ENCODE results near the gene OLFML2A. TPM values are rescaled to one million over a fixed set of nuclear protein-coding genes. Genes with fewer than 3 reads are reported as not detected.

The OLFML2A gene
- total and polyA plus RNA-seq, 2 donors, result 2.9 to 3.1 TPM

DNA sequence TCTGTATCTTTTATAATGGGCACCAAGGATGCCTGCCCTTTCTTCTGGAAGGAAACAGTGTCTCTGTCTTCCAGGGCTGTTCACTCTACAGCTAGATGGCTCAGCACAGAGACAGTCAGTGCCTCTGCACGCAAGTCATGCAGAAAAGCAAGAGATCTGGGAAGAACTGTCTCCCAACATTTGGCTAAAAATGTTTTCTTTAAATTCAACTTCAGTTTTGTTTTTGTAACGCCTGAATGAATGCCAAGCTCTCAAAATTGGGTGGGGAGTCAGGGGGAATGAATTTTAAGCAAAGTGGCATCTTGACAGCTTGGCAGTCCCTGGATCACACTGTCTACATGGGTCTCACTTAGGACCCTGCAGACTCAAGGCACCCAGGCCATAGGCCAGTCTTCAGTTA, 12.6 kb downstream of the OLFML2A start:
- 97% methylated on average over 2 of the region's 2 CpGs for WGBS
- Histone ChIP-seq H3K4me1 (ENCODE audit: control insufficient read depth in 2 of 2, insufficient read depth in 2 of 2, low read length in 2 of 2) (no peaks in the 10 kb centered on the region), H3K4me3 (ENCODE audit: low read length in 2 of 2) (no peak overlapping the region), H3K36me3 (ENCODE audit: control insufficient read depth in 2 of 2, insufficient read depth in 2 of 2, low read length in 1 of 2) (no peaks in the 10 kb centered on the region), H3K27me3 (ENCODE audit: control insufficient read depth in 2 of 2, insufficient read depth in 1 of 2, low read length in 1 of 2) (peaks cover 0 to 10% of the 10 kb centered on the region in 2 donors), H3K27ac (ENCODE audit: low read depth in 1 of 2, low read length in 1 of 2) (no peak overlapping the region), H3K9me3 (ENCODE audit: control insufficient read depth in 2 of 2, insufficient read depth in 1 of 2, low read length in 1 of 2) (no peaks in the 10 kb centered on the region)
- no peak for DNase-seq (ENCODE audit: low read depth in 6 of 9, low spot score in 9 of 9)

DNA sequence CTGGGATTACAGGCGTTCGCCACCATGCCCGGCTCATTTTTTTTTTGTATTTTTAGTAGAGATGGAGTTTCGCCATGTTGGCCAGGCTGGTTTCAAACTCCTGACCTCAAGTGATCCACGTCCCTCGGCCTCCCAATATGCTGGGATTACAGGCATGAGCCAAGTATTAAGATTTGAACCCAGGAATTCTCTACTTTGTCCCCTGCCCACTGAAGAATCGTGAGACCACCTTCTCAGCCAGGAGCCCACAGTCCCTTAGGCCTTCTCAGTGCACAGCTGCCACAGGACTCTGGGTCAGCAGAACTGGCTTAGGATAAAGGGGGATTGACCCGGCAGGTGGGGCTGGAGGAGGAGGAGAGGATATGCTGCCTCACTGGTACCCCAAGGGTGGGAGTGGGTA, 13.4 kb downstream of the OLFML2A start:
- Histone ChIP-seq H3K4me3 (ENCODE audit: low read length in 2 of 2) (no peak overlapping the region), H3K4me1 (ENCODE audit: control insufficient read depth in 2 of 2, insufficient read depth in 2 of 2, low read length in 2 of 2) (no peaks in the 10 kb centered on the region), H3K36me3 (ENCODE audit: control insufficient read depth in 2 of 2, insufficient read depth in 2 of 2, low read length in 1 of 2) (no peaks in the 10 kb centered on the region), H3K9me3 (ENCODE audit: control insufficient read depth in 2 of 2, insufficient read depth in 1 of 2, low read length in 1 of 2) (no peaks in the 10 kb centered on the region), H3K27me3 (ENCODE audit: control insufficient read depth in 2 of 2, insufficient read depth in 1 of 2, low read length in 1 of 2) (peaks cover 0 to 10% of the 10 kb centered on the region in 2 donors), H3K27ac (ENCODE audit: low read depth in 1 of 2, low read length in 1 of 2) (no peak overlapping the region)
- DNase-seq (ENCODE audit: low read depth in 6 of 9, low spot score in 9 of 9), result no peak
- WGBS, result 96% methylated on average over 8 of the region's 8 CpGs

DNA sequence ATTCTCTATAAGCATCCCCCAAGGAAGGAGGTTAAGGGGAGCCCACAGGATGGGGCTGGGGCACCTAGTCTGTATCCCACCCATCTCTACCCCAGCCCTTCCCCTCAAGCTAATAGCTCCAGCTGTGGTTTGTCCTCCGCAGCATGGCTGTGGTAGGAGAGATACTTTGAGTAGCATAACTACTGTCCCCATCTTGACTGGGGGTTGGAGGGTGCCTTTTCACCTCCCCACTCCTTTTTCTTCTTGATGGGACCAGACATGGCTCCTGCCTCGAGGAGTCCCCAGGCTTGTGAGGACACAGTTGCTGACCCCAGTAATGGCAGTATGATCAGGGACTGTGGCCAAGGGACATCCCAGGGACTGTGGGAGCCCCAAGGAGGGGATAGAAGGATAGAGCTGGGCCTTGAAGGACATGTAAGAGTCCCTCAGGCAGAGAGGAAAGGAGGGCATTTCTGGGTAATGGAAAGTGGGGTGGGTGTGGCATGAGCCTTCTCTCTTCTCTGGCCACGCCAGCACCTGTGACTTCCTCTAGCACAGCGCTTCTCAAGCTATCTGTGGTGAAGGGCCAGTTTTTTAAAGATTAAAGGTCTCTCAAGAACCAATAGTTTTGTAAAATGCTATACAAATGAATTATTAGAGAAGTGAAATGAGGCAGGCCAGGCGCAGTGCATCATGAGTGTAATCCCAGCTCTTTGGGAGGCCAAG, 14.0 kb downstream of the OLFML2A start:
- Histone ChIP-seq H3K9me3 (ENCODE audit: control insufficient read depth in 2 of 2, insufficient read depth in 1 of 2, low read length in 1 of 2) (no peaks in the 10 kb centered on the region), H3K4me1 (ENCODE audit: control insufficient read depth in 2 of 2, insufficient read depth in 2 of 2, low read length in 2 of 2) (peaks cover 0 to 2% of the 10 kb centered on the region in 2 donors), H3K27me3 (ENCODE audit: control insufficient read depth in 2 of 2, insufficient read depth in 1 of 2, low read length in 1 of 2) (peaks cover 0 to 10% of the 10 kb centered on the region in 2 donors), H3K36me3 (ENCODE audit: control insufficient read depth in 2 of 2, insufficient read depth in 2 of 2, low read length in 1 of 2) (no peaks in the 10 kb centered on the region), H3K27ac (ENCODE audit: low read depth in 1 of 2, low read length in 1 of 2) (no peak overlapping the region), H3K4me3 (ENCODE audit: low read length in 2 of 2) (no peak overlapping the region)
- DNase-seq (ENCODE audit: low read depth in 6 of 9, low spot score in 9 of 9), result no peak
- WGBS, result 69% methylated on average over 5 of the region's 5 CpGs

DNA sequence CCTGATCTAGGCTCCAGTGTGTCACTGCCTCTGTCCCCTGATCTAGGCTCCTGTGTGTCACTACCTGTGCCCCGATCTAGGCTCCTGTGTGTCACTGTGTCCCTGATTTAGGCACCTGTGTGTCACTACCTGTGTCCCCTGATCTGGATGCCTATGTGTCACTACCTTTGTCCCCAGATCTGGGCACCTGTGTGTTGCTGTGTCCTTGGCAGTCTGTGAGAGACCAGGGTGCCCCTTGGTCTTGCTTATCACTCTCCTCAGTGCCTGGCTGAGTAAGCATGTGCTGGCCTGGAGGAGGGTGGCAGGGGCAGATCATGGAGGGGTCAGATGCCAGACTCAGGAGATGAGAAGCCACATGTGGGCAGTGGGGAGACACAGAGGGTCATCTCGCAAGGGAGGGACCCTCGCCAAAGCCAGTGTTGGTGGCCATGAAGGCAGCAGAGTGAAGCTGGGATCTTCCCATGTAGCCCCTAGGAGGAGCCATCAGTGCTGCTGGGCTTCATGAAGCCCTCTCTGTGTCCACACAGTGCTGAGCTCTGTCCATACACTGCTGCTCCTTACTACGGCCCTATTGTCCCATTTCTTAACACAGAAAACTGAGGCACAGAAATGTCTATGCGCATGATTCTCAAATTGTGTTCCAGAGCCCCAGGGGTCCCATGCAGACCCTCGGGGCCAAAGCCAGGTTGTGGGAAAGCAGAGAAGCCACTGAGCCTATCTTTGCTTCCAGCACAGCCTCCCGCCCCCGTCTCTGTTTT, 15.5 kb downstream of the OLFML2A start:
- peaks cover 0 to 4% of the 10 kb centered on the region in 2 donors for H3K27me3 ChIP-seq (ENCODE audit: control insufficient read depth in 2 of 2, insufficient read depth in 1 of 2, low read length in 1 of 2)
- H3K4me1 ChIP-seq (ENCODE audit: control insufficient read depth in 2 of 2, insufficient read depth in 2 of 2, low read length in 2 of 2), result peaks cover 0 to 7% of the 10 kb centered on the region in 2 donors
- no peak overlapping the region for H3K4me3 ChIP-seq (ENCODE audit: low read length in 2 of 2)
- no peaks in the 10 kb centered on the region for H3K9me3 ChIP-seq (ENCODE audit: control insufficient read depth in 2 of 2, insufficient read depth in 1 of 2, low read length in 1 of 2)
- no peak overlapping the region for H3K27ac ChIP-seq (ENCODE audit: low read depth in 1 of 2, low read length in 1 of 2)
- 96% methylated on average over 8 of the region's 8 CpGs for WGBS
- H3K36me3 ChIP-seq (ENCODE audit: control insufficient read depth in 2 of 2, insufficient read depth in 2 of 2, low read length in 1 of 2), result no peaks in the 10 kb centered on the region
- DNase-seq (ENCODE audit: low read depth in 6 of 9, low spot score in 9 of 9), result no peak

DNA sequence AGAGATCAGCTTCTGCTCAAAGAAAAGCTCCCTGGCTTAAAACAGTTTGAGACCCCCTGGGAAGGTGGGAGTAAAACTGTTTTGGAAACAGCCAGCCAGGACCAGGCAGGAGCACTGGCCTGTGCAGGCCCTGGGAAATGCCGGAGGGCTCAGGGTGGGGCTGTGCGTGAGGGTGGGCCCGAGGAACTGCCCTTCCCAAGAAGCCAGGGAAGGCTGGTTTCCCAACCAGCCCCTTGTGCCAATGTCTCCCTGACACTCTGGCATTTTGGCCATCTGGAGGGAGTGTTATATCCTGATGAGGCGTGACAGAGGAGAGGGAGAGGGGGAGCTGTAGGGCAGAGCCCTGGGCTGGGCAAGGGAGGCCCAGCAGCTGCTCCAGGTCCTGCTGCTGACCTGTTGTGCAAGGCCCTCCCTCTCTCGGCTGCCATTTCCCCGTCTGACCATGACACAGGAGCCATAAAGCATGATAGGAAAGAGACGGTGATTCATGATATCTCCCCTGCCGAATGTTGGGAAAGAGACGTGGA, 16.1 kb downstream of the OLFML2A start:
- H3K4me1 ChIP-seq (ENCODE audit: control insufficient read depth in 2 of 2, insufficient read depth in 2 of 2, low read length in 2 of 2), result peaks cover 0 to 11% of the 10 kb centered on the region in 2 donors
- H3K27me3 ChIP-seq (ENCODE audit: control insufficient read depth in 2 of 2, insufficient read depth in 1 of 2, low read length in 1 of 2), result peaks cover 0 to 6% of the 10 kb centered on the region in 2 donors
- no peaks in the 10 kb centered on the region for H3K36me3 ChIP-seq (ENCODE audit: control insufficient read depth in 2 of 2, insufficient read depth in 2 of 2, low read length in 1 of 2)
- H3K27ac ChIP-seq (ENCODE audit: low read depth in 1 of 2, low read length in 1 of 2), result no peak overlapping the region
- H3K4me3 ChIP-seq (ENCODE audit: low read length in 2 of 2), result no peak overlapping the region
- 95% methylated on average over 9 of the region's 9 CpGs for WGBS
- no peak for DNase-seq (ENCODE audit: low read depth in 6 of 9, low spot score in 9 of 9)
- H3K9me3 ChIP-seq (ENCODE audit: control insufficient read depth in 2 of 2, insufficient read depth in 1 of 2, low read length in 1 of 2), result no peaks in the 10 kb centered on the region

DNA sequence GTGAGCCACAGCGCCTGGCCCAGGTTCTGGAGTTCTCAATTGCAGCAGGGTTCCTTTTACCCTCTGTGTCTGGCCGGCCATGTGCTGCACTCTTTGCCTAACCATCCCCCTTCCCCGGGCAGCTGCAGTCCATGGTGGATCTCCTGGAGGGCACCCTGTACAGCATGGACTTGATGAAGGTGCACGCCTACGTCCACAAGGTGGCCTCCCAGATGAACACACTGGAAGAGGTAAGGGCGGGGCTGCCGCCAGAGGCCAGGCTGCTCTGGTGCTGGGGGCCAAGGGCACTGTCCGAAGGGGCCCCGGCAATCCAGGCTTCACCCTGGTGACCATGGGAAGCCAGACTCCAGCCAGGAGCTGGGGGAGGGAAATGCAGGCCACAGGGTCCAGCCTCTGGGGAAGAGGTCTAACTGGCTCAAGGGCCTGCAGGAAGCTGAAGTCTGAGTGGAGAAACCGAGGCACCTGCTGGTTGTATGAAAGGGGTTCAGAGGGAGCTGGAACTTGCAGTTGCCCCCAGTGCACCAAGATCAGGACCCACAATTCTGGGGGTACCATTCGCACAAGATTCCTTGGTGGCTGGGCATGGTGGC, 18.1 kb downstream of the OLFML2A start:
- H3K9me3 ChIP-seq (ENCODE audit: control insufficient read depth in 2 of 2, insufficient read depth in 1 of 2, low read length in 1 of 2), result no peaks in the 10 kb centered on the region
- no peak overlapping the region for H3K4me3 ChIP-seq (ENCODE audit: low read length in 2 of 2)
- WGBS, result 95% methylated on average over 11 of the region's 11 CpGs
- no peak overlapping the region for H3K27ac ChIP-seq (ENCODE audit: low read depth in 1 of 2, low read length in 1 of 2)
- peaks cover 0 to 6% of the 10 kb centered on the region in 2 donors for H3K27me3 ChIP-seq (ENCODE audit: control insufficient read depth in 2 of 2, insufficient read depth in 1 of 2, low read length in 1 of 2)
- DNase-seq (ENCODE audit: low read depth in 6 of 9, low spot score in 9 of 9), result no peak
- H3K4me1 ChIP-seq (ENCODE audit: control insufficient read depth in 2 of 2, insufficient read depth in 2 of 2, low read length in 2 of 2), result peaks cover 0 to 20% of the 10 kb centered on the region in 2 donors
- no peaks in the 10 kb centered on the region for H3K36me3 ChIP-seq (ENCODE audit: control insufficient read depth in 2 of 2, insufficient read depth in 2 of 2, low read length in 1 of 2)

DNA sequence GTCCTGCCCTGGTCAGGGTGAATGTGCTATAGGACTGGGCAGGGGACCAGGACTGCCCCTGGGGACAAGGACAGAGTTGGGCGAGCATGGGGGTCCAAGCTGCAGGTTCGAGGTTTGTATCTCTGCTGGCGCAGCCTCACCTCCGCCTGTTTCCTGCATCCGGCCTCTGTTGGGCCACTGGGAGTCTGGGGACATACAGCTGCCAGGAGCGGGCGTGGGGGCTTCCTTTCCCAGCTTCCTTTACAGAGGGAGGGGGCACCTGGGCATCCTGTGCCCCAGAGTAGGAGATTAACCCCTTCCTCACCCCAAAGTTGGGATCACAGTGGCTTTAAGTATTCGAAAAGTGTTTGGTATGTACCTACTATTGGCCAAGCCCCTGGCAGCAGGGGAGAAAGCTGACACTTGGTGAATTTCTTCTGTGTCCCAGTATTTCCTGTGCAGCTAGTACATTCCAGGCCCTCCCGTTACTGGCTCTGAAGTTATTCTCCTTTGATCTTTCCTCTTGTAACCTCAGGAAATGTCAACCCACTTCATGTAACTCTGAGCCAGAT, 19.0 kb downstream of the OLFML2A start:
- Histone ChIP-seq H3K4me1 (ENCODE audit: control insufficient read depth in 2 of 2, insufficient read depth in 2 of 2, low read length in 2 of 2) (peaks cover 0 to 26% of the 10 kb centered on the region in 2 donors), H3K36me3 (ENCODE audit: control insufficient read depth in 2 of 2, insufficient read depth in 2 of 2, low read length in 1 of 2) (no peaks in the 10 kb centered on the region), H3K27me3 (ENCODE audit: control insufficient read depth in 2 of 2, insufficient read depth in 1 of 2, low read length in 1 of 2) (peaks cover 0 to 6% of the 10 kb centered on the region in 2 donors), H3K27ac (ENCODE audit: low read depth in 1 of 2, low read length in 1 of 2) (no peak overlapping the region), H3K9me3 (ENCODE audit: control insufficient read depth in 2 of 2, insufficient read depth in 1 of 2, low read length in 1 of 2) (no peaks in the 10 kb centered on the region), H3K4me3 (ENCODE audit: low read length in 2 of 2) (no peak overlapping the region)
- no peak for DNase-seq (ENCODE audit: low read depth in 6 of 9, low spot score in 9 of 9)
- 20% methylated on average over 9 of the region's 9 CpGs for WGBS

DNA sequence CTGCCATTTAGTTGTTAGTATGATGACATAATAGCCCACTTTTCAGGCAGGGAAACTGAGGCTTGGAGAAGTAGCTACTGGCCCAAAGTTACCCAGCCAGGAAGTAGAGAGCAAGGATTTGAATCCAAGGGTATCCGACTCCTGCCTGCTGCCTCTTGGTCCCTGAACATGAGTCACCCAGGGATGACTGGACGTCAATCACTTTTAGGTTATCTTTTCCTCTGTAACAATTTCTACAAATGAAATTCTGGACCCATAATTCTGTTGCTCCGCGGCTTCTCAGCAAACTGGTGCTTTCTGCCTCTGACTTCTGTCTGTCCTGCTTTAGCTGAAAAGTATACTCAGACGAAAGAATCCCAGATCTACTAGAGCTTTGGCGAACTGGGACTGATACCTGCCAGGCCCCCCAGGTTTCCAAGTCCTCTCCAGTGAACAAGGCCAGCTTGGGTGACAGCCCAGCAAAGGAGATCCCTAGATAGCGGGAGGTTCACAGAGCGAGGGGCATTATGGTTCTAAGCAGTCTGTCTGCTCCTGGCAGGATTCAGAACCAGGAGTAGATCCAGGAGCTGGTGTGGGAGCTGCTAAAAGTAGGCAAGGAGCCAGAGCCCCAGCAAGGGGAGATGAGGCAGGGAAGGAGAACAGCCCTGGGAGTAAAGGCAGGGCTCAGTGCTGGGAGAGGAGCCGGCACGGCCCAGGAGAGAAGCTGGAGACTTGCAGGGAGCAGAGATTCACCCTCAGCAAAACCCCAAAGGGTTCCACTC, 20.6 kb downstream of the OLFML2A start:
- WGBS, result 96% methylated on average over 10 of the region's 10 CpGs
- peaks cover 0 to 26% of the 10 kb centered on the region in 2 donors for H3K4me1 ChIP-seq (ENCODE audit: control insufficient read depth in 2 of 2, insufficient read depth in 2 of 2, low read length in 2 of 2)
- no peak overlapping the region for H3K4me3 ChIP-seq (ENCODE audit: low read length in 2 of 2)
- no peaks in the 10 kb centered on the region for H3K36me3 ChIP-seq (ENCODE audit: control insufficient read depth in 2 of 2, insufficient read depth in 2 of 2, low read length in 1 of 2)
- peaks cover 0 to 4% of the 10 kb centered on the region in 2 donors for H3K27me3 ChIP-seq (ENCODE audit: control insufficient read depth in 2 of 2, insufficient read depth in 1 of 2, low read length in 1 of 2)
- no peak for DNase-seq (ENCODE audit: low read depth in 6 of 9, low spot score in 9 of 9)
- no peaks in the 10 kb centered on the region for H3K9me3 ChIP-seq (ENCODE audit: control insufficient read depth in 2 of 2, insufficient read depth in 1 of 2, low read length in 1 of 2)
- H3K27ac ChIP-seq (ENCODE audit: low read depth in 1 of 2, low read length in 1 of 2), result no peak overlapping the region
